ENCODE results near the gene HK1. TPM values are rescaled to one million over a fixed set of nuclear protein-coding genes. Genes with fewer than 3 reads are reported as not detected.
"Not testable (repeated sequence)": the region's sequence is repeated elsewhere in the genome, so short reads cannot be mapped to it uniquely, and the experiment has no call there.

Gene HK1
- total RNA-seq, 1 experiment from 2014 or later: 41.4 TPM

DNA sequence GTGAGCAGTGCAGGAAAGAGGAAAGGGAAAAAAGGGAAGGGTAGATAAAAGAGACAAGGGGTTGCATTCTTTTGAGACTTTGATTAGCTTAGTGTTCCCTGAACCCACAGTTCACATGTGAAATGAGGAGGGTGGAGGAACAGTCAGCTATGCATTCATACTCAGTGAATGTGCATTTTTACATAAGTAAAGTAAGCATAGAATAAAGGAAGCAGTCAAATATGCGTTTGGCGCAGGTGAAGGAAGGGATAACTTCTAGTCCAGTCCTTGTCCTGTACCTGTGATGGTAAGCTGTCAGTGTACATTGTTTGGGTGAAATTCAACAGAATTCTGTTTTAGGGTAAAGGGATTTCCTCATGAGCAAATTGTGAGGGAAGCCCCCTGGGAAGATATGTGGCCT lies 28.1 kb downstream of the HK1 start:
- no peak for DNase-seq (ENCODE audit: extremely low read depth, low read depth)

DNA sequence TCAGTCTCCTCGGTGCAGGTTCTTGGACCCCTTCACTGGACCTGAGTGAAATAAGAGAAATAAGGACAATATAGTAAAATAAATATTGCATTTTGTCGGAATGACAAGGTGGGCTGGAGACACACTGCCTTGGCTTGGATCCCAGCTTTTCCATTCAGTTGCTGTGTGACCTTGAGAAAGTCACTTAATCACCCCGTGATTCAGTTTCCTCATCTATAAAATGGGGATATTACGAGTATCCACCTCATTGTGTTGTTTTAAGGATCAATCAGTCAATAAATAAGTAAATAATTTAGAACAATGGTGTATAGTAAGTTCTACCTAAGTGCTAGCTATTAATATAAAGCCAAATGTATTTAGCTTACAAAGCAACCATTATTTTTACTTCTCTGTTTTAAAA lies 29.1 kb downstream of the HK1 start:
- DNase-seq (ENCODE audit: extremely low read depth, low read depth): no peak

DNA sequence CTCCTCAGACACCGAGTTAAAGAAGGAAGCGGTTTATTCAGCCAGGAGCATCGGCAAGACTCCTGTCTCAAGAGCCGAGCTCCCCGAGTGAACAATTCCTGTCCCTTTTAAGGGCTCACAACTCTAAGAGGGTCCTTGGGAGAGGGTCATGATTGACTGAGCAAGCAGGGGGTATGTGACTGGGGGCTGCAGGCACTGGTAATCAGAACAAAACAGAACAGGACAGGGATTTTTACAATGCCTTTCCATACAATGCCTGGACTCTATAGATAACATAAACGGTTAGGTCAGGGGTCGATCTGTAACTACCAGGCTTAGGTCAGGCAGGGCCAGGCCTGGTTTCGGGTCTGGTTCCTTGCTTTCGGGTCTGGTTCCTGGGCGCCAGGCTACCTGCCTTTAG lies 30.0 kb downstream of the HK1 start:
- not testable (repeated sequence) for DNase-seq (ENCODE audit: extremely low read depth, low read depth)

GRCh38 chr10:69311309-69311708 lies 33.0 kb downstream of the HK1 start:
- DNase-seq (ENCODE audit: extremely low read depth, low read depth): no peak

DNA sequence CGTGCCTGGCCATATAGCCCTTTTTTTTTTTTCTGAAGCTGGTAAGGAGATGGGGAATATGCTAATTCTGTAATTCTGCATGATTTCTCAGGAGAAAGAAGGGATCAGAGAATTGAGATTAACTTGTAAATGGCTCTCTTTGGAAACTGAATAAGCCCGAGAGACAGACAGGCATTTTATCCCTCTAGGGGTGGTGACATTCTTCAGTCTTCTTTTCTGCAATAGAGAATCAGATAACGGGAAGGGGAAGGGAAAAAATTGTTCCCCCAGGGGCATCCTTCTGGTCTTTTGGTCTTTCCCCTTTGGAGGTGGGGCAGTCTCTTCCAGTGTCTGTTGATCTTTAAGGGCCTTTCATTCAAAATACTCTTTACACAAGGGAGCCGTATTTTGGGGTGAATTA lies 34.2 kb downstream of the HK1 start:
- DNase-seq (ENCODE audit: extremely low read depth, low read depth): no peak

DNA sequence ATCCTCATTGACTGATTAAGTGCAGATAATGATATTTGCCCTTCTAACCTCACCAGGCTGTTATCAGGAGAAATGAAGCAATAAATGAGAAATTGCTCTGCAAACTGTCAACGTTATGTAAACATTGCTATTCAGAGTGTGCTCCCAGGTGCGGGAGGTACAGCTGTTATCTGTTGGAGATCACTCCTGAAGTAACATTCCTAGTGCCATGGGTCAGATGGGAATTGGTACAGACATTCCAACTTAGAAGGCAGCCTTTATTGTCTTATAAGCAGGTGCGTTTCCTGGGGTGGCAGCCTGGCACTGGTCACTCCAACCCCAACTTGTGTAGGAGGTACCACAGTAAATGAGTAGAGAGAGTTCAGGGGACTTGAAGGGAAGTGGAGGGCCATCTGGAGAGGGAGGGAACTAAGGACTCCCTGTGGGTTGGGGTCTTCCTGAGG lies 36.8 kb downstream of the HK1 start:
- DNase-seq (ENCODE audit: extremely low read depth, low read depth): no peak

- no peak for DNase-seq (ENCODE audit: extremely low read depth, low read depth)
These were observed 37.5 kb downstream of the HK1 start for GRCh38 chr10:69315610-69316312.

DNA sequence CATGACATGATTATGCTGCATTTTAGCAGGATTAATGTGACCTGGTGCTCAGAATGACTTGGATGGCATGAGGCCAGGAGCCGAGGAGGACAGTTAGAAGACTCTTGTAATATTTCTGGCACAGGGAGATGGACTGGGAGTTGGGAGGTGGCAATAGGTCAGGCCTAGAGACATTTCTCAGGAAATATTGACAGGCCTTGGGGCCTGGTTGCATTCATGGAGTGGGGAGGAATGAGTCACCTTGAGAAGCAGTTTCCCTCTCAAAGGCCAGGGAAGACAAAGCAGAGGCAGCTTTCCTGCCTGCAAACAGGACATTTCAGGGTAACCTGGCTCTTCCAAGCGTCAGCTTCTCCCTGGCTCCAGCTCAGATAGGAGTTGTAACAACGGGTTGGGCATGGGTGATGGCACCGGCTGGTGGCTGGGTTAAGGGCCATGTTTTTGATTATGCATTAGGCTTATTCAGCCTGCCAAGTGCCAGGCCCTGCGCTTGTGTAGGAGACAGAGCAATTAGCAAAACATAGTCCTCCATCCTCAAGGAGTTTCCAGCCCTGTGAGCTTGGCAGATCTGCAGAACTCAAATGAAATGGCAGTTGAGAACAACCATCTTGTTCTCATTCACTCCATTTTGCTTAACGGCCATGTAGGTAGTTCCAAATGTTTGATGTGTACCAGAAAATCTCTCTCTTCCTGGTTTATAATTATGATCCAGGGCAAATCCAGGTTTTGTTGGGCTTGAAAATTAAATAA lies 38.2 kb downstream of the HK1 start:
- DNase-seq (ENCODE audit: extremely low read depth, low read depth): no peak

DNA sequence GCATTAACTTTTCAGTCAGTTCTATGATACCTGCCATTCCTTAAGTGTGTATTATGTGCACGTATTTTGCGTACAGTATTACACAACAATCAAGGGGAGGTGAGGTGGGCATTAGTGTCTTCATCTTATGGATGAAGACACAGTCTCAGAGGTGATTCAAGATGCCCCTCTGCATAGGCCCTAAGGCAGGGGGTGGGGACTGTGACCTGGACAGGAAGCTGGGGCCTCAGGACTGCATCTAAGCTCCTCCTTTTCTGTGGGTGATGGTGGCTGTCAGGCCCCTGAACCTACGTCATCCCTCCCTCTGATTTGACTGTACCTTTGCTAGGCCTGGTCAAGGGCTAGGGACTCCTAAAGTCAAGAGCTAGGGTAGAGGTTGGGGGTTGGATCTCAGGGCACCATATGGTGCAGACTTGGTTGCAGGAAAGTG lies 38.9 kb downstream of the HK1 start:
- no peak for DNase-seq (ENCODE audit: extremely low read depth, low read depth)

DNA sequence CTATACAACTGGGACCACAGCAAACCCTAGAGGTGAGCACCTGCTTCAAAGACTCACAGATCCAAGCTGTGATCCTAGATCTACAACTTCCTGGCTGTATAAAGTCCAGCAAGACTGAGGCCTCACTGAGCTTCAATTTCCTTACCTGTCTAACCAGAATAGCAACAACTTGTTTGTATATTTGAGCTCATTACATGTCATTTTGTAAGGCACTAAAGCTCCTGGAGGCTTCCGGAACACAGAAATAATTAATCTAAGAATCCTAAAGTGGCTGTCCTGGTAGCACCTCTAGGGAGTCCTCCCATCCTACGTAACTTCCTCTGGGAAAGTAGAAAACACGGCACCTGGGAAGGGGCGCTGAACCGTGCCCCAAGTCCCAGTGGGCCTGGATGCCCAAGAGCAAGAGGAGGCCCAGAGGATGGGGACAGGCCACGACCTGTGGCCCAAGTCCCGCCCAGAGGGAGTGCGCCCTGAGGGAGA lies 39.4 kb downstream of the HK1 start:
- no peak for DNase-seq (ENCODE audit: extremely low read depth, low read depth)

- peak; percentile 84 for DNase-seq (ENCODE audit: extremely low read depth, low read depth)
These were observed 40.0 kb downstream of the HK1 start for GRCh38 chr10:69318106-69318866.

- DNase-seq (ENCODE audit: extremely low read depth, low read depth): no peak
These were observed 40.8 kb downstream of the HK1 start for GRCh38 chr10:69318867-69319727.

DNA sequence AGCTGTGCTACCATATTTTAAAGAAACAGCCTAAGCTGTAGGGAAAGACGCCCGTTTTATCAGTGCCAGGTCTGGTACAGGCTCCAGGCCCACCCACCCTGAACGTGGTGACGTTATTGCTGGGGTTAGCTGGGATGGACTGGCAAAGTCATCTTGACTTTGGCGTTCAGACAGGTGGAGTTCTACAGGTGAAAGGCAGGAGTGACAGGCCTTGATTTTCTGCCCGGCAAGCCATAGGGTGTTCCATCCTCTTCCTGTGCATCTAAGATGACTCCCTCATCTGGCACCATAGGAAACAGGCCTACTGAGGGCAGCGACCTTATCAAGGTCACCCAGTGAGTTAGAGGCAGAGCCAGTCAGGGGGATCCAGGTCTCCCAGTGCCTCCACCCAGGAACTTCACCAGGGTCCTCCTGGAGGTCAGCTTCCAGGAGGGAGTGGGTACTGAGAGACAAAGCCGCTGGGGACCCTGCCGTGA lies 41.6 kb downstream of the HK1 start:
- no peak for DNase-seq (ENCODE audit: extremely low read depth, low read depth)

- DNase-seq (ENCODE audit: extremely low read depth, low read depth): no peak
These were observed 42.2 kb downstream of the HK1 start for GRCh38 chr10:69320521-69320920.

GRCh38 chr10:69321039-69321715 lies 42.9 kb downstream of the HK1 start:
- no peak for DNase-seq (ENCODE audit: extremely low read depth, low read depth)

- DNase-seq (ENCODE audit: extremely low read depth, low read depth): no peak
These were observed 43.6 kb downstream of the HK1 start for GRCh38 chr10:69321865-69322264.

- DNase-seq (ENCODE audit: extremely low read depth, low read depth): not testable (repeated sequence)
These were observed 44.0 kb downstream of the HK1 start for GRCh38 chr10:69322346-69322745.

DNA sequence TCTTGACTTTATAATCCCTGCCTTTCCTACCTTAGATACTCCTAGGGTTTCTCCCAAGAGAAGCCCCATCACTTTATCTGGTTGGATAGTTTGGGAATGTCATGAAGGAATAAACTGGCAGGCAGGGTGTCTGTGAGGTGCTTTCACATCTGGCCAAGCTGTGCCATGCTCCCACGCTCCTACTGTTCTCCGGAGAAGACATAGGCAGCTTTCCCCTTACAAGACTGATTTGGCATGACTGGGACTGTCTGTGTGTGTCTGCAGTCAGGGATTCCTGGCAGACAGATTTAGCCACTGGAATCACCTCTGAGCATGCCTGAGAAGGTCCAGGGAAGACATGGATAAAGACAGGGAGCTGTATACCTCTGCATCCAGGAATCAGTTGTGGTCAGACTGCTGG lies 45.3 kb downstream of the HK1 start:
- no peak for DNase-seq (ENCODE audit: extremely low read depth, low read depth)

GRCh38 chr10:69324583-69324982 lies 46.3 kb downstream of the HK1 start:
- DNase-seq (ENCODE audit: extremely low read depth, low read depth): no peak
